GM18951 (cell line): ENCODE data around the gene BCL7C.

Experiments used
- POLR2A ChIP-seq: IDR thresholded peaks from 4 replicates; pipeline ENCODE4 v1.6.1; 2011; ENCODE audit warnings: mild to moderate bottlenecking; ENCODE audit not compliant: insufficient read length, insufficient read depth; ENCODE audit errors: extremely low read depth
- in situ Hi-C: fragments of 300-500 bp; cut with MboI; formaldehyde crosslinking; loops from one replicate; pipeline ENCODE4 v1.12.0; 2022; ENCODE audit warnings: low sequenced_read_pairs, mixed read lengths, inconsistent platforms; ENCODE audit not compliant: unreplicated experiment

Gene BCL7C

GRCh38 chr16:30912794-30913412, 19.0 kb upstream of the BCL7C start:
- in situ Hi-C loops: no loop called here
- no peak for TF ChIP-seq POLR2A

GRCh38 chr16:30910427-30911029, 16.7 kb upstream of the BCL7C start:
- no peak for TF ChIP-seq POLR2A
- in situ Hi-C loops: no loop called here

DNA sequence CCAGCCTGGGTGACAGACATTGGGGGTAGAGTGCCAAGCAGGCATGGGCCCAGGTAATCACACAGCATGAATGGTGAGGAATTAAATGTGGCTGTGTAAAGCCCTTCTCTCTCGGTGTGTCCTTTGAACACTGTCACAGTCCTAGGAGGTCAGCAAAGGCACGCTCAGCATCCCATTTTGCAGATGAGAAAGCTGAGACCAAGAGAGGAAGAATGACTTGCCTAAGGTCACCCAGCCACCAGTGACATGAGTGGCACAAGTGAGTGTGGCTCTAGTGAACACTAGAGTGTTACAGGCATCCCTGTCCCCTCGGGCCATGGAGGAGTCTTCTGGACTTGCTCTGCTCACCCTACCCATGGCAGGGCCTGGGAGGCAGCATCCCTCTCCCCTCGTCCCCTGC, 13.2 kb upstream of the BCL7C start:
- in situ Hi-C loops: no loop called here
- no peak for TF ChIP-seq POLR2A

- in situ Hi-C loops: no loop called here
These were observed 10.4 kb upstream of the BCL7C start for GRCh38 chr16:30904114-30904780.

GRCh38 chr16:30903596-30903995, 9.7 kb upstream of the BCL7C start:
- in situ Hi-C loops: no loop called here
- TF ChIP-seq POLR2A: no peak

More at GRCh38 chr16:30904114-30904780, 10.4 kb upstream of the BCL7C start:
- TF ChIP-seq POLR2A: no peak

DNA sequence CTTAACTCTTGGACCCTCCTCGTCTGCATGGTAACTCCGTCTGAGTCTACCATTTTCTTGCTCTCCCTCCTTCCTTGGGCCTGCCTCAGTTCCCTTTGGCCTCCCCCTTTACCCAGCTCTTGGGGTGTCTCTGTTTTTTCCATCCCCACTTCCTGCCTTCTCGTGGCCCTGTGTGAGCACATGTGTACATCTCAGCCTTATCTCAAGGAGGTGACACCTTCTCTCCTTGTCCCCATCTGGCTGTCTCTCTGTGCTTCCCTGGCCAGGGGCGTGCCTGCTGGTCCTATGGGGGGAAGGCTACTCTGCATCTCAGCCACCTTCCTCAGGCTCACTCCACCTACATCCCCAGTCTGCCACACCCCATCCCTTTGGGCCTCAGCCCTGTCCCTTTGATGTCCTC, 9.1 kb upstream of the BCL7C start:
- TF ChIP-seq POLR2A: no peak
- in situ Hi-C loops: no loop called here

DNA sequence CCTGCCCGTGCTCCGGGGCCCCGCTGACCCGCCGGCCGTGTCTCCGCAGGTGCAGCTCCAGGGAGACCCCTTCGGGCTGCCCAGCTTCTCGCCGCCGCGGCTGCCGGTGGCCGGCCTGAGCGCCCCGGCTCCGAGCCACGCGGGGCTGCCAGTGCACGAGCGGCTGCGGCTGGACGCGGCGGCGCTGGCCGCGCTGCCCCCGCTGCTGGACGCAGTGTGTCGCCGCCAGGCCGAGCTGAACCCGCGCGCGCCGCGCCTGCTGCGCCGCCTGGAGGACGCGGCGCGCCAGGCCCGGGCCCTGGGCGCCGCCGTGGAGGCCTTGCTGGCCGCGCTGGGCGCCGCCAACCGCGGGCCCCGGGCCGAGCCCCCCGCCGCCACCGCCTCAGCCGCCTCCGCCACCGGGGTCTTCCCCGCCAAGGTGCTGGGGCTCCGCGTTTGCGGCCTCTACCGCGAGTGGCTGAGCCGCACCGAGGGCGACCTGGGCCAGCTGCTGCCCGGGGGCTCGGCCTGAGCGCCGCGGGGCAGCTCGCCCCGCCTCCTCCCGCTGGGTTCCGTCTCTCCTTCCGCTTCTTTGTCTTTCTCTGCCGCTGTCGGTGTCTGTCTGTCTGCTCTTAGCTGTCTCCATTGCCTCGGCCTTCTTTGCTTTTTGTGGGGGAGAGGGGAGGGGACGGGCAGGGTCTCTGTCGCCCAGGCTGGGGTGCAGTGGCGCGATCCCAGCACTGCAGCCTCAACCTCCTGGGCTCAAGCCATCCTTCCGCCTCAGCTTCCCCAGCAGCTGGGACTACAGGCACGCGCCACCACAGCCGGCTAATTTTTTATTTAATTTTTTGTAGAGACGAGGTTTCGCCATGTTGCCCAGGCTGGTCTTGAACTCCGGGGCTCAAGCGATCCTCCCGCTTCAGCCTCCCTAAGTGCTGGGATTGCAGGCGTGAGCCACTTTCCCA, 8.4 kb upstream of the BCL7C start:
- in situ Hi-C loops: no loop called here
- peak; percentile 72 for TF ChIP-seq POLR2A

DNA sequence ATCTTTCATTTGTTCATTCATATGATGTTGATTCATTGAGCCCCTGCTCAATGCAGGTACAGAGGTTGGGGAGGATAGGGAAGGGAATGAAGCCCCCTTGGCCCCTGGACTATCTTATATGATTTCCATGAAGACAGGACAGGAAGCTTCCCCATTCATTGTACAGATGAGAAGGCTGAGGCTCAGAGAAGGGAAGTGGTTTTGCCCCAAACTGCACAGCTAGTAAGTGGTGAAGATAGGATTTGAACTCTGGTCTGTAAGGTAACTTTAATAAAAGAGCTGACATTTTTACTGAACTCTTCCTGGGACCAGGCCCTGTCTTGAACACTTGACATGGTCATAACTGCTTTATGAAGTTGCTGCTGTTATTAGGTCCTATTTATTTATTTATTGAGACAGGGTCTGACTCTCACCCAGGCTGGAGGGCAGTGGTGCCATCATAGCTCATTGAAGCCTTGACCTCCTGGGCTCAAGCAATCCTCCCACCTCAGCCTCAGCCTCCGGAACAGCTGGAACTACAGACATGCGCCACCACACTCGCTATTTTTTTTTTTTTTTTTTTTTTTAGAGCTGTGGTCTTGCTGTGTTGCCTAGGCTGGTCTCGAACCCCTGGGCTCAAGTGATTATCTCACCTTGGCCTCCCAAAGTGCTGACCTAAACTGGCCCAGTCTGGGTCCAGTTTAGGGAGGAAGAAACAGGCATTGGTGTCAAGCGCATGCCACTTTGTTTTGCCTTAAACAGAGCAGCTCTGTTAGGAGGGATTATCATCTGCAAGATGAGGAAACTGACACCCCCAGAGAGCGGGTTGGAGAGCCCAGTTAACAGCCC, 7.5 kb upstream of the BCL7C start:
- TF ChIP-seq POLR2A: no peak
- in situ Hi-C loops: no loop called here

GRCh38 chr16:30900588-30900987, 6.7 kb upstream of the BCL7C start:
- in situ Hi-C loops: no loop called here
- no peak for TF ChIP-seq POLR2A

DNA sequence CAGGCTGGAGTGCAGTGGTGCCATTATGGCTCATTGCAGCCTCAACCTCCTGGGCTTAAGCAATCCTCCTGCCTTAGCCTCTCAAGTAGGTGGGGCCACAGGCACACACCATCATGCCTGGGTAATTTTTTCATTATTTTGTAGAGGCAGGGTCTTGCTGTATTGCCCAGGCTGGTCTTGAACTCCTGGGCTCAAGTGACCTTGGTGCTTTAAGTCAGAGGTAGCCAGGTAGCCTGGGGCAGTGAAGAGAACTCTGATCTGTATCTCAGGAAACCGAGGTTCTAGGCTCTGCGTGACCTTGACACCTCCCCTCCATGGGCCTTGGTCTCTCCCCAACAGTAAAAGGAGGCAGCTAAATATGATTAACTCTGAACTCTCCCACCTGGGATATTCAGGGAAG, 5.9 kb upstream of the BCL7C start:
- in situ Hi-C loops: no loop called here
- TF ChIP-seq POLR2A: no peak

- peak; percentile 36 for TF ChIP-seq POLR2A
- in situ Hi-C loops: no loop called here
These were observed 3.2 kb upstream of the BCL7C start for GRCh38 chr16:30896889-30897733.
